ENCODE results near the gene DPEP1.

DPEP1 gene

GRCh38 chr16:89672177-89672941 is 58.9 kb downstream of the DPEP1 start:
- H3K4me3 Mint-ChIP-seq, result no peak overlapping the region
- peaks cover 0 to 2% of the 10 kb centered on the region in 2 donors for H3K9me3 Mint-ChIP-seq
- H3K36me3 Mint-ChIP-seq, result peaks cover 8 to 10% of the 10 kb centered on the region in 2 donors
- H3K27me3 Mint-ChIP-seq, result no peaks in the 10 kb centered on the region
- ATAC-seq (replicated peaks), result no peak
- H3K4me1 Mint-ChIP-seq, result no peaks in the 10 kb centered on the region
- no peak overlapping the region for H3K27ac Mint-ChIP-seq
- no peak for DNase-seq

- H3K27ac Mint-ChIP-seq, result no peak overlapping the region
- ATAC-seq (replicated peaks) (no peak), DNase-seq (no peak)
- H3K27me3 Mint-ChIP-seq, result no peaks in the 10 kb centered on the region
- H3K4me1 Mint-ChIP-seq, result no peaks in the 10 kb centered on the region
- H3K9me3 Mint-ChIP-seq, result no peaks in the 10 kb centered on the region
- H3K4me3 Mint-ChIP-seq, result no peak overlapping the region
- H3K36me3 Mint-ChIP-seq, result peaks cover 0 to 3% of the 10 kb centered on the region in 2 donors
Measured at GRCh38 chr16:89678258-89678657, 64.8 kb downstream of the DPEP1 start.

- ATAC-seq (replicated peaks) (no peak), DNase-seq (no peak)
- H3K36me3 Mint-ChIP-seq, result peaks cover 22 to 37% of the 10 kb centered on the region in 2 donors
- no peaks in the 10 kb centered on the region for H3K27me3 Mint-ChIP-seq
- H3K9me3 Mint-ChIP-seq, result peaks cover 0 to 3% of the 10 kb centered on the region in 2 donors
- H3K27ac Mint-ChIP-seq, result peak overlapping the region; percentile 10
- peak overlapping the region; percentile 93 to 97 for H3K4me3 Mint-ChIP-seq
- H3K4me1 Mint-ChIP-seq, result peaks cover 12 to 34% of the 10 kb centered on the region in 2 donors
Measured at GRCh38 chr16:89685916-89686315, 72.5 kb downstream of the DPEP1 start.

- peak; percentile 89 for DNase-seq
- peaks cover 0 to 3% of the 10 kb centered on the region in 2 donors for H3K9me3 Mint-ChIP-seq
- H3K36me3 Mint-ChIP-seq, result peaks cover 25 to 39% of the 10 kb centered on the region in 2 donors
- peaks cover 12 to 34% of the 10 kb centered on the region in 2 donors for H3K4me1 Mint-ChIP-seq
- peak; percentile 84 to 89 for ATAC-seq (replicated peaks)
- H3K27me3 Mint-ChIP-seq, result no peaks in the 10 kb centered on the region
- peak within 1 kb of the TSS; percentile 93 to 97 for H3K4me3 Mint-ChIP-seq
- peak within 1 kb of the TSS; percentile 97 for H3K27ac Mint-ChIP-seq
Measured at GRCh38 chr16:89686520-89687091, 73.2 kb downstream of the DPEP1 start, which contains the start of gene CDK10. CDK10 (plus strand) TSS chr16:89686689; CDS start chr16:89686711, 22 bp downstream.

- H3K36me3 Mint-ChIP-seq, result peaks cover 31 to 45% of the 10 kb centered on the region in 2 donors
- ATAC-seq (replicated peaks), result peak; percentile 69 to 71
- peak overlapping the region; percentile 93 to 97 for H3K4me3 Mint-ChIP-seq
- no peaks in the 10 kb centered on the region for H3K27me3 Mint-ChIP-seq
- no peak for DNase-seq
- peaks cover 0 to 3% of the 10 kb centered on the region in 2 donors for H3K9me3 Mint-ChIP-seq
- H3K4me1 Mint-ChIP-seq, result peaks cover 12 to 34% of the 10 kb centered on the region in 2 donors
- peak overlapping the region; percentile 84 for H3K27ac Mint-ChIP-seq
Measured at GRCh38 chr16:89687092-89687940, 73.9 kb downstream of the DPEP1 start.
